Endothelial cell of umbilical vein (primary cell): ENCODE data around the gene TGM6. TPM values are rescaled to one million over a fixed set of nuclear protein-coding genes. Genes with fewer than 3 reads are reported as not detected.

Source experiments
- Bru-seq: library from RNA; stranded (reverse); fragments of 400-500 nt; gene quantifications from one replicate; lab custom pipeline; 2021; lab: Mats Ljungman, UMichigan
- BruChase-seq, 2 experiments: library from RNA; stranded (reverse); fragments of 400-500 nt; gene quantifications; one replicate each; lab custom pipeline; 2021; lab: Mats Ljungman, UMichigan
- BruUV-seq: library from RNA; stranded (reverse); fragments of 400-500 nt; replicated peaks from 2 replicates; lab custom pipeline; 2021; lab: Mats Ljungman, UMichigan
- CTCF ChIA-PET: fragments of 300-600, 350-600 bp; sonication (Branson Sonifier 250); formaldehyde crosslinking; loops from one replicate; lab custom pipeline; 2021; ENCODE audit warnings: antibody characterized with exemption, inconsistent platforms; lab: Charles Lee
- POLR2A ChIA-PET: fragments of 300-600, 350-600 bp; sonication (Branson Sonifier 250); formaldehyde crosslinking; loops from one replicate; lab custom pipeline; 2021; ENCODE audit warnings: antibody characterized with exemption, inconsistent platforms; lab: Charles Lee
- DNase-seq: peaks from one replicate; pipeline ENCODE4 v3.0.0-alpha.2; 2011; ENCODE audit warnings: low read depth, low spot score
- FAIRE-seq: peaks from 2 replicates; lab custom pipeline; 2011; peaks lifted over from hg19 to GRCh38; lab: Jason Lieb, UNC
- H2AFZ ChIP-seq: 2 replicates; pipeline ENCODE4 v1.6.0; 2012; ENCODE audit warnings: low read depth, low read length, control low read depth, inconsistent platforms
- H3K27ac ChIP-seq: 2 replicates; pipeline ENCODE4 v1.5.1; 2011; ENCODE audit warnings: low read depth, mild to moderate bottlenecking, control low read depth, low read length, moderate library complexity; ENCODE audit not compliant: insufficient read depth
- H3K27me3 ChIP-seq, 2 experiments: 2 replicates each; pipeline versions ENCODE4 v1.6.0 to v1.6.1; 2011; ENCODE audit warnings: low read length in 2 of 2, mixed read lengths in 1 of 2; ENCODE audit not compliant: control insufficient read depth in 2 of 2, insufficient read depth in 2 of 2
- H3K36me3 ChIP-seq, 2 experiments: 2 replicates in 1 of 2; 3 replicates in 1 of 2; pipeline ENCODE4 v1.5.1; 2011; ENCODE audit warnings: low read length in 2 of 2, mild to moderate bottlenecking in 1 of 2, moderate library complexity in 1 of 2; ENCODE audit not compliant: control insufficient read depth in 2 of 2, insufficient read depth in 2 of 2; ENCODE audit errors: extremely low read depth in 1 of 2
- H3K4me1 ChIP-seq: 3 replicates; pipeline ENCODE4 v1.5.1; 2011; ENCODE audit warnings: mild to moderate bottlenecking, low read length; ENCODE audit not compliant: control insufficient read depth, insufficient read depth; ENCODE audit errors: extremely low read depth
- H3K4me2 ChIP-seq: 2 replicates; pipeline ENCODE4 v1.6.1; 2011; ENCODE audit warnings: low read length, control low read depth, mixed read lengths; ENCODE audit not compliant: insufficient read depth
- H3K4me3 ChIP-seq, 3 experiments: fragments of 200-600 bp in 1 of 3; sonication (generic), shearing (Covaris generic) in 1 of 3; replicated peaks in 1 of 3; 2 replicates each; pipeline ENCODE4 v1.5.1; 2011 to 2016; ENCODE audit warnings: control low read depth in 3 of 3, low read length in 3 of 3, mild to moderate bottlenecking in 2 of 3, inconsistent platforms in 1 of 3, low read depth in 1 of 3, moderate library complexity in 1 of 3; ENCODE audit not compliant: insufficient read depth in 1 of 3
- H3K79me2 ChIP-seq: 2 replicates; pipeline ENCODE4 v1.6.0; 2012; ENCODE audit warnings: low read length, inconsistent platforms; ENCODE audit not compliant: control insufficient read depth, insufficient read depth
- H3K9ac ChIP-seq: replicated peaks from 2 replicates; pipeline ENCODE3; 2011; ENCODE audit warnings: low read length, control low read depth; ENCODE audit not compliant: insufficient read depth; ENCODE audit errors: extremely low read depth
- H3K9me1 ChIP-seq: replicated peaks from 3 replicates; pipeline ENCODE4 v1.6.0; 2011; ENCODE audit warnings: mild to moderate bottlenecking, low read length; ENCODE audit not compliant: control insufficient read depth, insufficient read depth; ENCODE audit errors: extremely low read depth
- H3K9me3 ChIP-seq: replicated peaks from 2 replicates; pipeline ENCODE4 v1.5.1; 2012; ENCODE audit warnings: low read length, inconsistent platforms; ENCODE audit not compliant: control insufficient read depth, insufficient read depth
- H4K20me1 ChIP-seq: replicated peaks from 2 replicates; pipeline ENCODE3; 2011; ENCODE audit warnings: mild to moderate bottlenecking, low read length; ENCODE audit not compliant: control insufficient read depth, insufficient read depth; ENCODE audit errors: extremely low read depth
- EZH2 ChIP-seq: IDR thresholded peaks from 2 replicates; pipeline ENCODE4 v1.6.1; 2012; ENCODE audit warnings: borderline replicate concordance, low read depth, mild to moderate bottlenecking, moderate library complexity, low read length, inconsistent platforms; ENCODE audit not compliant: severe bottlenecking
- FOS ChIP-seq: IDR thresholded peaks from 2 replicates; pipeline ENCODE4 v1.6.1; 2011; ENCODE audit warnings: mild to moderate bottlenecking, low read length, moderate library complexity, borderline replicate concordance; ENCODE audit not compliant: insufficient read depth
- GATA2 ChIP-seq: IDR thresholded peaks from 2 replicates; pipeline ENCODE4 v1.7.0; 2011; ENCODE audit warnings: low read depth, mild to moderate bottlenecking, moderate library complexity, mixed read lengths, low read length; ENCODE audit not compliant: insufficient read length, insufficient read depth
- JUN ChIP-seq: IDR thresholded peaks from 2 replicates; pipeline ENCODE4 v1.6.1; 2011; ENCODE audit warnings: borderline replicate concordance, low read depth; ENCODE audit not compliant: insufficient read length, insufficient read depth
- MYC ChIP-seq: IDR thresholded peaks from one replicate; pipeline ENCODE4 v1.6.1; 2011; ENCODE audit warnings: mild to moderate bottlenecking, low read depth, low read length
- POLR2A ChIP-seq: IDR thresholded peaks from 2 replicates; pipeline ENCODE4 v1.6.1; 2012; ENCODE audit warnings: low read depth, mild to moderate bottlenecking, control low read depth, low read length
- POLR2AphosphoS5 ChIP-seq: IDR thresholded peaks from 2 replicates; pipeline ENCODE4 v1.6.1; 2012; ENCODE audit warnings: low read depth, mild to moderate bottlenecking, control low read depth, low read length, moderate library complexity; ENCODE audit not compliant: insufficient read depth
- dilution Hi-C: fragments of 300-500 bp; cut with MboI; formaldehyde crosslinking; loops from one replicate; pipeline ENCODE4 v1.15.0; 2019; ENCODE audit warnings: low sequenced_read_pairs; ENCODE audit not compliant: extremely low pct_ligation_motif_present
- intact Hi-C: fragments of 100-400 bp; cut with micrococcal nuclease; formaldehyde crosslinking; loops from one replicate; pipeline ENCODE4 v1.10.0; 2022
- long read RNA-seq: library from polyadenylated mRNA; stranded (forward); transcript quantifications from one replicate; pipeline ENCODE4 v2.0.0, GENCODE V29; 2021
- polyA minus RNA-seq, 3 experiments: library from RNA; depleted of rRNA, polyadenylated mRNA; stranded (reverse); fragments of >200 nt; gene quantifications; 1 replicate in 1 of 3; 2 replicates in 2 of 3; pipeline ENCODE4 v1.2.3, GENCODE V29; 2011
- polyA plus RNA-seq, 4 experiments: library from polyadenylated mRNA; depleted of rRNA in 3 of 4; stranded (reverse) in 3 of 4; unstranded in 1 of 4; fragments of >200 nt; gene quantifications; 2 replicates each; pipeline versions ENCODE4 v1.2.1 to v1.2.3, GENCODE V29; 2011 to 2012; ENCODE audit warnings: missing spikeins in 1 of 4
- total RNA-seq: library from RNA; stranded (reverse); gene quantifications from 2 replicates; pipeline ENCODE4 v1.2.3, GENCODE V29; 2021
- TF ChIP-seq, protein P1 (sequence below), 2 donors: IDR thresholded peaks; 1 replicate in 1 of 2; 2 replicates in 1 of 2; pipeline ENCODE4 v1.5.1; 2011; ENCODE audit warnings: low read length in 2 of 2, mild to moderate bottlenecking in 2 of 2, moderate library complexity in 2 of 2, control low read depth in 1 of 2, inconsistent platforms in 1 of 2, low read depth in 1 of 2; ENCODE audit not compliant: insufficient read depth in 1 of 2; ENCODE audit errors: extremely low read depth in 1 of 2
- TF ChIP-seq, protein P2 (sequence below): IDR thresholded peaks from 2 replicates; pipeline ENCODE4 v1.6.1; 2011; ENCODE audit not compliant: insufficient read depth, insufficient read length

TGM6 gene
- not detected in 2 replicates for total RNA-seq
- polyA plus RNA-seq, result not detected in 2 replicates
- polyA plus RNA-seq (2011; cell fraction: cytosol; rRNA removed), result not detected in 2 replicates
- not detected in 2 replicates for polyA plus RNA-seq (2011; cell fraction: nucleus; rRNA removed)
- polyA plus RNA-seq (2012), result not detected in 2 replicates
- not detected in 2 replicates for polyA minus RNA-seq
- not detected for polyA minus RNA-seq (2011; cell fraction: cytosol; rRNA and poly(A)+ RNA removed)
- not detected in 2 replicates for polyA minus RNA-seq (2011; cell fraction: nucleus; rRNA and poly(A)+ RNA removed)
- not detected for Bru-seq, nascent RNA
- not detected for BruChase-seq, experiment 1, labeled RNA remaining after a 6-hour chase
- BruChase-seq, experiment 2, labeled RNA remaining after a 2-hour chase, result not detected
- long read RNA-seq, result 0 reads

DNA sequence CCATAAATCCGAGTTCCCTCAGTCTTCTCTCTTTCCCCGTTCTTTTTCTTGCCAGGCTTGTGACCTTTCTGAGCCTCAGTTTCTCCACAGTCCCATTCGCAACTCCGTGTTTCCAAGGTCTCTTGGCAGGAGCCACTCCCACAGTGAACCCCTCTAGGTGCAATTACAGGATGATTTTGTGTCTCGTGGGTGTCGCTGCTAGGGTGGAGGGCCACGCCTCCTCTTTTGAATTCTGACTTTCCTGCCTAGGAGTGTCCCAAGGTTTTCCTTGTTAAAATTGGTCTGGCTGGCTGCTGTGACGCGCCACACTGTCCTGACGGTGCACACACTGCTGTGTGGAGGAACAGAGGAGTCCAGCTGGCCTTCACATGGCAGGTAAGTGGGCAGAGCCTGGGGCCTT, at the start of gene TGM6:
TSS of gene TGM6 (plus strand) at position 301 of the 400 bp plus-strand sequence. CDS start at position 369, 68 bp downstream.
- BruUV-seq, result no TSS peak
- no peaks in the 10 kb centered on the region for H3K79me2 ChIP-seq
- no peaks in the 10 kb centered on the region for H3K9me1 ChIP-seq
- DNase-seq, result no peak
- intact Hi-C loops, result no loop called here
- H3K4me1 ChIP-seq, result no peaks in the 10 kb centered on the region
- no peak within 1 kb of the TSS for H3K27ac ChIP-seq
- no peak within 1 kb of the TSS for H3K4me2 ChIP-seq
- no peaks in the 10 kb centered on the region for H3K27me3 ChIP-seq
- no peaks in the 10 kb centered on the region for H4K20me1 ChIP-seq
- no peak within 1 kb of the TSS for H2AFZ ChIP-seq
- H3K9me3 ChIP-seq, result no peaks in the 10 kb centered on the region
- H3K9ac ChIP-seq, result no peak within 1 kb of the TSS
- TF ChIP-seq FOS, result no peak
- no peak for TF ChIP-seq EZH2
- no peak for TF ChIP-seq POLR2AphosphoS5
- no peak for TF ChIP-seq JUN
- TF ChIP-seq MYC, result no peak
- no peak for TF ChIP-seq POLR2A
- TF ChIP-seq, protein P1, sequence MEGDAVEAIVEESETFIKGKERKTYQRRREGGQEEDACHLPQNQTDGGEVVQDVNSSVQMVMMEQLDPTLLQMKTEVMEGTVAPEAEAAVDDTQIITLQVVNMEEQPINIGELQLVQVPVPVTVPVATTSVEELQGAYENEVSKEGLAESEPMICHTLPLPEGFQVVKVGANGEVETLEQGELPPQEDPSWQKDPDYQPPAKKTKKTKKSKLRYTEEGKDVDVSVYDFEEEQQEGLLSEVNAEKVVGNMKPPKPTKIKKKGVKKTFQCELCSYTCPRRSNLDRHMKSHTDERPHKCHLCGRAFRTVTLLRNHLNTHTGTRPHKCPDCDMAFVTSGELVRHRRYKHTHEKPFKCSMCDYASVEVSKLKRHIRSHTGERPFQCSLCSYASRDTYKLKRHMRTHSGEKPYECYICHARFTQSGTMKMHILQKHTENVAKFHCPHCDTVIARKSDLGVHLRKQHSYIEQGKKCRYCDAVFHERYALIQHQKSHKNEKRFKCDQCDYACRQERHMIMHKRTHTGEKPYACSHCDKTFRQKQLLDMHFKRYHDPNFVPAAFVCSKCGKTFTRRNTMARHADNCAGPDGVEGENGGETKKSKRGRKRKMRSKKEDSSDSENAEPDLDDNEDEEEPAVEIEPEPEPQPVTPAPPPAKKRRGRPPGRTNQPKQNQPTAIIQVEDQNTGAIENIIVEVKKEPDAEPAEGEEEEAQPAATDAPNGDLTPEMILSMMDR (IDR thresholded peaks at IDR 0.05; ENCODE audit: extremely low read depth in 1 of 2, insufficient read depth in 1 of 2, low read depth in 1 of 2, low read length in 2 of 2), result no peak
- no peak for TF ChIP-seq GATA2
- TF ChIP-seq, protein P2, sequence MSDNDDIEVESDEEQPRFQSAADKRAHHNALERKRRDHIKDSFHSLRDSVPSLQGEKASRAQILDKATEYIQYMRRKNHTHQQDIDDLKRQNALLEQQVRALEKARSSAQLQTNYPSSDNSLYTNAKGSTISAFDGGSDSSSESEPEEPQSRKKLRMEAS, result no peak
- H3K36me3 ChIP-seq, result no peaks in the 10 kb centered on the region
- no peak for FAIRE-seq
- H3K4me3 ChIP-seq, result no peak within 1 kb of the TSS
- CTCF ChIA-PET, result interaction anchor here (1.3 to 3.1 kb wide), 2 partner anchors 7 to 30 kb away, joined by 3 to 16 read pairs; no protein-coding TSS in a partner anchor
- dilution Hi-C loops, result no loop called here
- POLR2A ChIA-PET, result no interaction called here
